K562 (cell line): ENCODE measurements around the gene NR2C2AP. TPM values are rescaled to one million over a fixed set of nuclear protein-coding genes. Genes with fewer than 3 reads are reported as not detected.
"Not testable (repeated sequence)": the region's sequence is repeated elsewhere in the genome, so short reads cannot be mapped to it uniquely, and the experiment has no call there.

ENCODE experiments used
- ATAC-seq: fragments of 200-7000 bp; cut with Tn5 transposase; 3 replicates; pipeline ENCODE4 v1.9.1; 2020; ENCODE audit warnings: moderate library complexity
- BruUV-seq: library from RNA; stranded (reverse); fragments of 400-500 nt; replicated peaks from 2 replicates; lab custom pipeline; 2021; lab: Mats Ljungman, UMichigan
- CTCF ChIA-PET: fragments of 300-600 bp; formaldehyde crosslinking; extraction: SDS; loops from one replicate; lab custom pipeline; 2021; ENCODE audit warnings: low intra/inter-chr PET ratio; lab: Yijun Ruan, JAX
- POLR2A ChIA-PET: fragments of 300-600, 350-650 bp; sonication (Branson Sonifier 250); formaldehyde crosslinking; extraction: SDS; loops from one replicate; lab custom pipeline; 2021; ENCODE audit warnings: antibody characterized with exemption, inconsistent platforms; lab: Yijun Ruan, JAX
- DNase-seq, 4 experiments: peaks; one replicate each; pipeline versions ENCODE4 v3.0.0 to v3.0.0-alpha.2; 2011 to 2018; ENCODE audit warnings: low spot score in 3 of 4, mixed read lengths in 3 of 4; ENCODE audit errors: extremely low read depth in 1 of 4
- FAIRE-seq: peaks from 2 replicates; lab custom pipeline; 2011; peaks lifted over from hg19 to GRCh38; lab: Jason Lieb, UNC
- H2AFZ ChIP-seq: 2 replicates; pipeline ENCODE4 v1.6.0; 2011; ENCODE audit warnings: low read depth, low read length, control low read depth, inconsistent platforms
- H3K27ac ChIP-seq: fragments of 200-600 bp; 3 replicates; pipeline ENCODE4 v1.8.0; 2011; ENCODE audit warnings: low read depth, mild to moderate bottlenecking, control low read depth, inconsistent platforms, low read length, moderate library complexity, mixed read lengths; ENCODE audit errors: extremely low read depth
- H3K27me3 ChIP-seq, 2 experiments: fragments of 300-600 bp in 1 of 2; 2 replicates in 1 of 2; 3 replicates in 1 of 2; pipeline versions ENCODE4 v1.6.0 to v1.8.0; 2011; ENCODE audit warnings: inconsistent platforms in 2 of 2, low read length in 2 of 2, mild to moderate bottlenecking in 1 of 2, mixed read lengths in 1 of 2, moderate library complexity in 1 of 2; ENCODE audit not compliant: control insufficient read depth in 2 of 2, insufficient read depth in 2 of 2
- H3K36me3 ChIP-seq: fragments of 300-600 bp; 3 replicates; pipeline ENCODE4 v1.8.0; 2011; ENCODE audit warnings: mild to moderate bottlenecking, low read length, inconsistent platforms; ENCODE audit not compliant: control insufficient read depth, insufficient read depth
- H3K4me1 ChIP-seq, 2 experiments: fragments of 200-600 bp in 1 of 2; replicated peaks in 1 of 2; 2 replicates in 1 of 2; 3 replicates in 1 of 2; pipeline versions ENCODE4 v1.5.1 to v1.8.0; 2011; ENCODE audit warnings: inconsistent platforms in 2 of 2, low read length in 2 of 2, mild to moderate bottlenecking in 1 of 2, mixed read lengths in 1 of 2, moderate library complexity in 1 of 2; ENCODE audit not compliant: control insufficient read depth in 2 of 2, insufficient read depth in 2 of 2
- H3K4me2 ChIP-seq: 2 replicates; pipeline ENCODE4 v1.6.1; 2011; ENCODE audit warnings: low read length, control low read depth, inconsistent platforms, mixed read lengths; ENCODE audit not compliant: insufficient read depth
- H3K4me3 ChIP-seq: fragments of 200-600 bp; sonication (generic), shearing (Covaris generic); 2 replicates; pipeline ENCODE4 v1.5.1; 2016; ENCODE audit warnings: control low read depth, inconsistent platforms
- H3K79me2 ChIP-seq: fragments of 200-600 bp; 3 replicates; pipeline ENCODE4 v1.8.0; 2011; ENCODE audit warnings: low read length, inconsistent platforms; ENCODE audit not compliant: control insufficient read depth, insufficient read depth
- H3K9ac ChIP-seq, 2 experiments: 2 replicates each; pipeline versions ENCODE4 v1.6.0 to v1.6.1; 2011; ENCODE audit warnings: low read depth in 2 of 2, low read length in 2 of 2, control low read depth in 1 of 2, inconsistent platforms in 1 of 2, mild to moderate bottlenecking in 1 of 2, mixed read lengths in 1 of 2; ENCODE audit not compliant: insufficient read depth in 1 of 2
- H3K9me1 ChIP-seq: one replicate; pipeline ENCODE4 v1.6.0; 2011; ENCODE audit warnings: inconsistent platforms, mild to moderate bottlenecking, low read length, moderate library complexity; ENCODE audit not compliant: control insufficient read depth, insufficient read depth
- H3K9me3 ChIP-seq: replicated peaks from 2 replicates; pipeline ENCODE4 v1.5.1; 2011; ENCODE audit warnings: low read depth, low read length, inconsistent platforms; ENCODE audit not compliant: control insufficient read depth, insufficient read depth
- H4K20me1 ChIP-seq: replicated peaks from 2 replicates; pipeline ENCODE4 v1.6.1; 2011; ENCODE audit warnings: low read length, inconsistent platforms, mixed read lengths; ENCODE audit not compliant: control insufficient read depth, insufficient read depth
- BCOR ChIP-seq: fragments of 450-650 bp; IDR thresholded peaks from 2 replicates; pipeline ENCODE4 v1.6.1; 2016
- ZC3H8 ChIP-seq: fragments of 450-650 bp; IDR thresholded peaks from 2 replicates; pipeline ENCODE4 v1.6.1; 2017
- ZNF121 ChIP-seq: sonication (generic); formaldehyde crosslinking; conservative IDR thresholded peaks from 2 replicates; pipeline ENCODE4 v1.8.0; 2022; ENCODE audit warnings: missing genetic modification reagents
- WGBS: fragments of 100-300 bp; shearing (Covaris generic); methylation state at CpG from one replicate; pipeline ENCODE4 v1.1.6; 2016; ENCODE audit warnings: low coverage, mixed read lengths; ENCODE audit not compliant: insufficient coverage; ENCODE audit errors: missing lambda C conversion rate; 5-methylcytosine and 5-hydroxymethylcytosine counted together
- in situ Hi-C: fragments of 300-500 bp; cut with MboI; formaldehyde crosslinking; loops from 4 replicates; pipeline ENCODE4 v1.15.0; 2018; ENCODE audit warnings: inconsistent platforms, mixed read lengths
- intact Hi-C: fragments of 100-400 bp; cut with micrococcal nuclease; formaldehyde crosslinking; loops from 2 replicates; pipeline ENCODE4 v1.14.2; 2022
- polyA plus RNA-seq, 8 experiments: library from polyadenylated mRNA; depleted of rRNA in 4 of 8; stranded (reverse) in 5 of 8; unstranded in 3 of 8; fragments of >200 nt; fragmentation: Nextera tagmentation in 2 of 8; fragmentation: Illumina TruSeq in 1 of 8; extraction: Ambion mirVana in 2 of 8; extraction: Trizol in 1 of 8; gene quantifications; 2 replicates each; pipeline versions ENCODE4 v1.2.1 to v1.2.3, GENCODE V29; 2011 to 2014; ENCODE audit warnings: inconsistent platforms in 1 of 8, missing spikeins in 1 of 8
- total RNA-seq, 7 experiments: library from RNA; depleted of rRNA in 6 of 7; stranded (reverse); fragments of >200 nt in 6 of 7; fragmentation: Illumina TruSeq in 2 of 7; extraction: Trizol in 2 of 7; gene quantifications; 2 replicates each; pipeline versions ENCODE4 v1.2.1 to v1.2.3, GENCODE V29; 2011 to 2021; ENCODE audit warnings: low replicate concordance in 1 of 7
- TF ChIP-seq, protein P1 (sequence below), 2 experiments: fragments of 450-650 bp; formaldehyde crosslinking in 1 of 2; IDR thresholded peaks; 2 replicates each; pipeline versions ENCODE4 v1.4.0 to v1.6.1; 2014 to 2020; ENCODE audit warnings: mild to moderate bottlenecking in 2 of 2, borderline replicate concordance in 1 of 2, low read depth in 1 of 2

NR2C2AP gene
- total and polyA plus RNA-seq, 9 of the 15 experiments (the other 6 are each of a cell fraction or from before 2014, with no cell fraction given), result 23.7 to 77.4 (median 32.4) TPM

- TF ChIP-seq, protein P1, sequence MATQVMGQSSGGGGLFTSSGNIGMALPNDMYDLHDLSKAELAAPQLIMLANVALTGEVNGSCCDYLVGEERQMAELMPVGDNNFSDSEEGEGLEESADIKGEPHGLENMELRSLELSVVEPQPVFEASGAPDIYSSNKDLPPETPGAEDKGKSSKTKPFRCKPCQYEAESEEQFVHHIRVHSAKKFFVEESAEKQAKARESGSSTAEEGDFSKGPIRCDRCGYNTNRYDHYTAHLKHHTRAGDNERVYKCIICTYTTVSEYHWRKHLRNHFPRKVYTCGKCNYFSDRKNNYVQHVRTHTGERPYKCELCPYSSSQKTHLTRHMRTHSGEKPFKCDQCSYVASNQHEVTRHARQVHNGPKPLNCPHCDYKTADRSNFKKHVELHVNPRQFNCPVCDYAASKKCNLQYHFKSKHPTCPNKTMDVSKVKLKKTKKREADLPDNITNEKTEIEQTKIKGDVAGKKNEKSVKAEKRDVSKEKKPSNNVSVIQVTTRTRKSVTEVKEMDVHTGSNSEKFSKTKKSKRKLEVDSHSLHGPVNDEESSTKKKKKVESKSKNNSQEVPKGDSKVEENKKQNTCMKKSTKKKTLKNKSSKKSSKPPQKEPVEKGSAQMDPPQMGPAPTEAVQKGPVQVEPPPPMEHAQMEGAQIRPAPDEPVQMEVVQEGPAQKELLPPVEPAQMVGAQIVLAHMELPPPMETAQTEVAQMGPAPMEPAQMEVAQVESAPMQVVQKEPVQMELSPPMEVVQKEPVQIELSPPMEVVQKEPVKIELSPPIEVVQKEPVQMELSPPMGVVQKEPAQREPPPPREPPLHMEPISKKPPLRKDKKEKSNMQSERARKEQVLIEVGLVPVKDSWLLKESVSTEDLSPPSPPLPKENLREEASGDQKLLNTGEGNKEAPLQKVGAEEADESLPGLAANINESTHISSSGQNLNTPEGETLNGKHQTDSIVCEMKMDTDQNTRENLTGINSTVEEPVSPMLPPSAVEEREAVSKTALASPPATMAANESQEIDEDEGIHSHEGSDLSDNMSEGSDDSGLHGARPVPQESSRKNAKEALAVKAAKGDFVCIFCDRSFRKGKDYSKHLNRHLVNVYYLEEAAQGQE (IDR thresholded peaks at IDR 0.05; ENCODE audit: borderline replicate concordance), result no peak
- TF ChIP-seq, protein P1 (CRISPR knock-in tag; IDR thresholded peaks at IDR 0.05; ENCODE audit: low read depth), result no peak
- TF ChIP-seq ZC3H8, result no peak
Observed at GRCh38 chr19:19223060-19223459, 19.8 kb upstream of the NR2C2AP start (continued).

GRCh38 chr19:19221000-19221399, 17.8 kb upstream of the NR2C2AP start:
- in situ Hi-C loops, H4K20me1 ChIP-seq, POLR2A ChIA-PET, DNase-seq: not testable (repeated sequence)
- TF ChIP-seq ZNF121 (CRISPR knock-in tag) (peak; percentile 87), BCOR (0 out of 2 replicates have a peak, but pooled peaks have one; percentile 20)
- TF ChIP-seq, all 486 proteins: peak for 2; not testable (repeated sequence) for 484
- H3K9me3 ChIP-seq, H3K4me3 ChIP-seq, H3K9ac ChIP-seq, intact Hi-C loops, H3K4me2 ChIP-seq, H3K79me2 ChIP-seq, FAIRE-seq, ATAC-seq, H2AFZ ChIP-seq, CTCF ChIA-PET, H3K9me1 ChIP-seq, H3K36me3 ChIP-seq, H3K27ac ChIP-seq, BruUV-seq: not testable (repeated sequence)
- 5% methylated on average over 8 of the region's 8 CpGs for WGBS
- Histone ChIP-seq H3K27me3 (peaks cover 9 to 21% of the 10 kb centered on the region in 2 experiments; a peak in 4 of 5 replicates), H3K4me1 (peaks cover 3 to 18% of the 10 kb centered on the region in 2 experiments; a peak in 4 of 5 replicates)
